Measurements from ENCODE around the gene SPO11.

Gene SPO11

DNA sequence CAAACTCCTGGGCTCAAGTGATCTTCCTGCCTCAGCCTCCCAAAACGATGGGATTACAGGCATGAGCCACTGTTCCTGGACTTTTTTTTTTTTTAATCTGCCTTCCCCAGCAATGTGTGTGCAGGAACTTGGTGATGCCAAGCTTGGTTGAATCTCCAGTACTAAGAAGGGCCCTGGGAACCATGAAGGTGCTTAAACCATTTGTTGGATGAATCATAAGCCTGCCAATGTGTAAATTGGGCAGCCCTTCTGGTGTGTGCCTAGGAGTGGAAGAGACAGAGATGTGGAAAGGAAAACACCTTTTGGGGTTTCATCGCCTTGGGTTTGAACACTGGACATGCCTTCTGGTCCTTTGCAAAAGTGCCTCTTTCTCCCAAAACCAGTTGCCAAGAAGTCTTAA lies 7.1 kb upstream of the SPO11 start:
- no peak for TF ChIP-seq CTCF (IDR thresholded peaks at IDR 0.05; ENCODE audit: low read depth, low read length, missing control alignments)
- DNase-seq (ENCODE audit: low read depth): no peak
- H3K4me3 ChIP-seq (ENCODE audit: low read depth, low read length): no peak overlapping the region

- no peak for DNase-seq (ENCODE audit: low read depth)
- no peak for TF ChIP-seq CTCF (IDR thresholded peaks at IDR 0.05; ENCODE audit: low read depth, low read length, missing control alignments)
- no peak overlapping the region for H3K4me3 ChIP-seq (ENCODE audit: low read depth, low read length)
These were observed 6.6 kb upstream of the SPO11 start for GRCh38 chr20:57323034-57323433.

GRCh38 chr20:57325632-57326356 lies 3.8 kb upstream of the SPO11 start:
- no peak for TF ChIP-seq CTCF (IDR thresholded peaks at IDR 0.05; ENCODE audit: low read depth, low read length, missing control alignments)
- H3K4me3 ChIP-seq (ENCODE audit: low read depth, low read length): no peak overlapping the region
- DNase-seq (ENCODE audit: low read depth): no peak

- no peak for TF ChIP-seq CTCF (IDR thresholded peaks at IDR 0.05; ENCODE audit: low read depth, low read length, missing control alignments)
- DNase-seq (ENCODE audit: low read depth): no peak
- H3K4me3 ChIP-seq (ENCODE audit: low read depth, low read length): no peak overlapping the region
These were observed 2.7 kb upstream of the SPO11 start for GRCh38 chr20:57326667-57327455.

GRCh38 chr20:57327820-57328219 lies 1.8 kb upstream of the SPO11 start:
- no peak for TF ChIP-seq CTCF (IDR thresholded peaks at IDR 0.05; ENCODE audit: low read depth, low read length, missing control alignments)

DNA sequence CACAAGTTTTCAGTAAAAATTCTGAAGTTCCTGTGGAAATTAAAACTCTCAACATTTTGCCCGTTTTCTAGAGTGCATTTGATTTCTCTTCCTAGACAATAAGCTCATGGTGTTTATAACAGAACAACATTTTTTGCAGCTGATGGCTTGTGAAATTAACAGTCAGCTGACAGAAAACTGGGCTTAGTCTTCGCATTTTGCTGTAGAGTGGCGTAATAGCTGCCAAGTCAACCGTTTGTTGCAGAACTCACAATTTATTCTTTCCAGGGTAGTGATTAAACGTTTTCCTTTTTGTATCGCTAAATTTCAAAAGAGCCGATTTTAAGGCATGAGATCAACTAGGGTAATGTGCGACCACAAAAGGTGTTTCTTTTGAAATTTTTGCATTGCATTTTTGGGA lies 1.4 kb downstream of the SPO11 start:
- DNase-seq (ENCODE audit: low read depth): no peak
- H3K4me3 ChIP-seq (ENCODE audit: low read depth, low read length): no peak overlapping the region
- TF ChIP-seq CTCF (IDR thresholded peaks at IDR 0.05; ENCODE audit: low read depth, low read length, missing control alignments): no peak

More at GRCh38 chr20:57327820-57328219, 1.8 kb upstream of the SPO11 start:
- no peak for DNase-seq (ENCODE audit: low read depth)
- no peak overlapping the region for H3K4me3 ChIP-seq (ENCODE audit: low read depth, low read length)
